Caco-2 (cell line): ENCODE results near the gene RAB20. TPM values are rescaled to one million over a fixed set of nuclear protein-coding genes. Genes with fewer than 3 reads are reported as not detected.

Experiments used
- BruUV-seq: library from RNA; stranded (reverse); fragments of 400-500 nt; replicated peaks from 2 replicates; lab custom pipeline; 2021; lab: Mats Ljungman, UMichigan
- CTCF ChIA-PET: fragments of 300-600 bp; sonication (Branson Sonifier 250); formaldehyde crosslinking; loops from one replicate; lab custom pipeline; 2022; ENCODE audit warnings: antibody characterized with exemption; lab: Charles Lee
- POLR2A ChIA-PET: fragments of 300-600 bp; sonication (Branson Sonifier 250); formaldehyde crosslinking; loops from one replicate; lab custom pipeline; 2022; ENCODE audit warnings: antibody characterized with exemption; lab: Charles Lee
- DNase-seq, 2 experiments: peaks; one replicate each; pipeline versions ENCODE4 v3.0.0 to v3.0.0-alpha.2; 2020 to 2022
- H3K27me3 ChIP-seq: replicated peaks from 2 replicates; pipeline ENCODE4 v1.6.0; 2011; ENCODE audit warnings: low read length; ENCODE audit not compliant: control insufficient read depth, insufficient read depth
- H3K36me3 ChIP-seq: 2 replicates; pipeline ENCODE4 v1.5.1; 2011; ENCODE audit warnings: low read length; ENCODE audit not compliant: control insufficient read depth, insufficient read depth
- H3K4me1 ChIP-seq: fragments of 250-450 bp; sonication (Bioruptor Pico); 2 replicates; pipeline ENCODE4 v1.5.1; 2020; ENCODE audit warnings: mild to moderate bottlenecking
- H3K4me3 ChIP-seq: 2 replicates; pipeline ENCODE4 v1.5.1; 2011; ENCODE audit warnings: low read depth, mild to moderate bottlenecking, control low read depth, low read length
- H3K9me3 ChIP-seq: fragments of 250-450 bp; sonication (Bioruptor Pico); 2 replicates; pipeline ENCODE4 v1.5.1; 2020; ENCODE audit warnings: mild to moderate bottlenecking, moderate library complexity
- H3K27ac Mint-ChIP-seq: one replicate; pipeline ENCODE4 v1.8.0; 2022; ENCODE audit warnings: mixed read lengths; ENCODE audit not compliant: unreplicated experiment
- H3K27me3 Mint-ChIP-seq: one replicate; pipeline ENCODE4 v1.8.0; 2022; ENCODE audit warnings: mixed read lengths; ENCODE audit not compliant: insufficient read depth, unreplicated experiment
- H3K36me3 Mint-ChIP-seq: one replicate; pipeline ENCODE4 v1.8.0; 2022; ENCODE audit warnings: mild to moderate bottlenecking, mixed read lengths; ENCODE audit not compliant: insufficient read depth, unreplicated experiment
- H3K4me1 Mint-ChIP-seq: one replicate; pipeline ENCODE4 v1.8.0; 2022; ENCODE audit warnings: low read depth, mixed read lengths; ENCODE audit not compliant: unreplicated experiment
- H3K4me3 Mint-ChIP-seq: one replicate; pipeline ENCODE4 v1.8.0; 2022; ENCODE audit warnings: mild to moderate bottlenecking, moderate library complexity, mixed read lengths; ENCODE audit not compliant: unreplicated experiment
- H3K9me3 Mint-ChIP-seq: one replicate; pipeline ENCODE4 v1.8.0; 2022; ENCODE audit warnings: mixed read lengths; ENCODE audit not compliant: unreplicated experiment
- intact Hi-C: fragments of 100-400 bp; cut with micrococcal nuclease; formaldehyde crosslinking; loops from one replicate; pipeline ENCODE4 v1.10.0; 2022; ENCODE audit not compliant: unreplicated experiment
- total RNA-seq: library from RNA; stranded (reverse); gene quantifications from 2 replicates; pipeline ENCODE4 v1.2.3, GENCODE V29; 2022
- TF ChIP-seq, protein P1 (sequence below), 2 experiments: fragments of 200-600 bp in 1 of 2; IDR thresholded peaks; 1 replicate in 1 of 2; 2 replicates in 1 of 2; pipeline versions ENCODE4 v1.5.1 to v1.8.0; 2011 to 2022; ENCODE audit warnings: antibody characterized with exemption in 1 of 2, control low read depth in 1 of 2, inconsistent platforms in 1 of 2, low read depth in 1 of 2, low read length in 1 of 2, mild to moderate bottlenecking in 1 of 2, moderate library complexity in 1 of 2; ENCODE audit not compliant: insufficient read depth in 1 of 2, severe bottlenecking in 1 of 2, unreplicated experiment in 1 of 2

RAB20 gene
- total RNA-seq, 1 experiment from 2014 or later: 37.9 TPM

DNA sequence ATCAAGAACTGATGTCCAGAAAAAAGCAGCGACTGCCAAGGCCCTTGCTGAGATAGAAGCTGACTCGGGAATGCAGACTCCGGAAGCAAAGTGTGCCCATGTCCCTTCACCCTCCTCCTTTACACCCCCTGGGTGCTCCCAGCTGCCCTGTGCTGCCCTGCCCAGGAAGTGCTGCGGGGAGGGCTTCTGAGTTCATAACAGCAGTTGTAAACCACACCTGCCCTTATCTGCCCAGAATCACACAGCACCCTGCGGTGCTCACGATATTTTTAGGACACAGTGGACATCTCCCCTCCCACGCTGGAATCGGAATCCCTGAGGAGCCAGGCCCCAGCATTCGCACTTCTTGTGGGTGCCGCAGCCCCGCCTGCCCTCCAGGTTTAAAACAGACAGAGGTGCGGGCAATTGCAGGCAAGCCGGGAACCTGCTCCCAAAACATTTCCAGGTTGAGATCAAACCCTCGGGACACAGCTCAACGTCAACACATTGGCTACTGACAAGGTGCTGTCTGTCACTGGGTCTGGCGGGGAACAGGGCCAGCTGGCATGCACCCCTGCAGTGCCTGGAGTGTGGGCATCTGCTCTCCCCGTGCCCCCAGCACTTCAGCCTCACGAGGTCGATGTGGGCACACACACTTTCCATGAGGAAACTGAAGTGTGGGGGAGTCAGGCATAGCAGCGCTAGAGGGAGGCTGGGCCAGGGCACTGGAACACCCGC is 36.8 kb downstream of the RAB20 start:
- ChIA-PET CTCF (interaction anchor here (2.0 kb wide), 1 partner anchor 69 kb away, joined by 8 read pairs; no protein-coding TSS in a partner anchor), POLR2A (no interaction called here)
- peaks cover 40% of the 10 kb centered on the region for H3K4me1 ChIP-seq
- TF ChIP-seq, protein P1, sequence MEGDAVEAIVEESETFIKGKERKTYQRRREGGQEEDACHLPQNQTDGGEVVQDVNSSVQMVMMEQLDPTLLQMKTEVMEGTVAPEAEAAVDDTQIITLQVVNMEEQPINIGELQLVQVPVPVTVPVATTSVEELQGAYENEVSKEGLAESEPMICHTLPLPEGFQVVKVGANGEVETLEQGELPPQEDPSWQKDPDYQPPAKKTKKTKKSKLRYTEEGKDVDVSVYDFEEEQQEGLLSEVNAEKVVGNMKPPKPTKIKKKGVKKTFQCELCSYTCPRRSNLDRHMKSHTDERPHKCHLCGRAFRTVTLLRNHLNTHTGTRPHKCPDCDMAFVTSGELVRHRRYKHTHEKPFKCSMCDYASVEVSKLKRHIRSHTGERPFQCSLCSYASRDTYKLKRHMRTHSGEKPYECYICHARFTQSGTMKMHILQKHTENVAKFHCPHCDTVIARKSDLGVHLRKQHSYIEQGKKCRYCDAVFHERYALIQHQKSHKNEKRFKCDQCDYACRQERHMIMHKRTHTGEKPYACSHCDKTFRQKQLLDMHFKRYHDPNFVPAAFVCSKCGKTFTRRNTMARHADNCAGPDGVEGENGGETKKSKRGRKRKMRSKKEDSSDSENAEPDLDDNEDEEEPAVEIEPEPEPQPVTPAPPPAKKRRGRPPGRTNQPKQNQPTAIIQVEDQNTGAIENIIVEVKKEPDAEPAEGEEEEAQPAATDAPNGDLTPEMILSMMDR (IDR thresholded peaks at IDR 0.05; ENCODE audit: insufficient read depth in 1 of 2, low read depth in 1 of 2, low read length in 1 of 2, severe bottlenecking in 1 of 2, unreplicated experiment in 1 of 2): no peak
- Mint-ChIP-seq H3K27me3 (no peaks in the 10 kb centered on the region), H3K4me3 (no peak overlapping the region), H3K9me3 (no peaks in the 10 kb centered on the region), H3K4me1 (peaks cover 42% of the 10 kb centered on the region), H3K27ac (peak overlapping the region; percentile 59), H3K36me3 (peaks cover 37% of the 10 kb centered on the region)
- BruUV-seq: no TSS peak
- no peaks in the 10 kb centered on the region for H3K9me3 ChIP-seq
- no peaks in the 10 kb centered on the region for H3K27me3 ChIP-seq
- H3K4me3 ChIP-seq: no peak overlapping the region
- intact Hi-C loops: loop anchor here (5.0 kb wide), 1 partner anchor 38 kb away; the partner anchor contains the start of gene RAB20
- peaks cover 5% of the 10 kb centered on the region for H3K36me3 ChIP-seq
- no peak for DNase-seq

DNA sequence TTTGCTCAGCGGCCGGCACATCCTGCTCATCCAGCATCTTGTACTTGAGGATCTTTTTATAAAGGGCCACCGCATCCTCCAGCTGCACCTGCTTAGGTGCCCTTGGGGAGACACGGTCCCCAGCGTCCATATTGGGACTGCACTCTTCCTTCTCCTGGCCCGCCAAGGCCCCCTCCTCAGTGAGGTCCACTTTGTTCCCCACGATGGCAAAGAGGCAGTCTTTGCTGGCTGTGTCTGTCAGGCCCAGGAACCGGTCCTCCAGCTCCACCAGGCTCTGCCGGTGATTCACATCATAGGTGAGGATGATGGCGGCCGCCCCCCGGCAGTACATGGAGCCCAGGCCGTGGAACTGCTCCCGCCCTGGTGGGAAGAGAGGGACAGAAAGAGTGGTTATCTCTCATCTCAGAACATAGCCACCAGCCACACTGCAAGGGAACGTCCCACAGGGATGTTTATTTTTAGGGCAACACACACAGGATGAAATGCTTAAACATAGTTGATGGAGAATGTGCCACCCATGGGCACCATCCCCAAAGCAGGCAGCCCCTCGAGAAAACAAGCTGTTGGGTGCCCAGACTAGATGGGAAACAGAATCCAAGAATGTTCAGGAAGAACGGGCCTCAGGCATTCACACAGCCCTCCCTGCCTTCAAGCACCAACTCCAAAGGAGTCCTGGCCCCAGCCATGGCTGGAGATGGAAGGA is 37.5 kb downstream of the RAB20 start:
- Histone ChIP-seq H3K4me3 (no peak overlapping the region), H3K36me3 (peaks cover 7% of the 10 kb centered on the region), H3K4me1 (peaks cover 33% of the 10 kb centered on the region), H3K27me3 (no peaks in the 10 kb centered on the region), H3K9me3 (no peaks in the 10 kb centered on the region)
- ChIA-PET POLR2A (no interaction called here), CTCF (interaction anchor here (2.0 kb wide), 1 partner anchor 68 kb away, joined by 8 read pairs; no protein-coding TSS in a partner anchor)
- DNase-seq: no peak
- intact Hi-C loops: no loop called here
- no peaks in the 10 kb centered on the region for H3K9me3 Mint-ChIP-seq
- no peak overlapping the region for H3K4me3 Mint-ChIP-seq
- no TSS peak for BruUV-seq
- TF ChIP-seq, protein P1 (IDR thresholded peaks at IDR 0.05; ENCODE audit: insufficient read depth in 1 of 2, low read depth in 1 of 2, low read length in 1 of 2, severe bottlenecking in 1 of 2, unreplicated experiment in 1 of 2): no peak
- peaks cover 45% of the 10 kb centered on the region for H3K4me1 Mint-ChIP-seq
- no peak overlapping the region for H3K27ac Mint-ChIP-seq
- peaks cover 44% of the 10 kb centered on the region for H3K36me3 Mint-ChIP-seq
- H3K27me3 Mint-ChIP-seq: no peaks in the 10 kb centered on the region

DNA sequence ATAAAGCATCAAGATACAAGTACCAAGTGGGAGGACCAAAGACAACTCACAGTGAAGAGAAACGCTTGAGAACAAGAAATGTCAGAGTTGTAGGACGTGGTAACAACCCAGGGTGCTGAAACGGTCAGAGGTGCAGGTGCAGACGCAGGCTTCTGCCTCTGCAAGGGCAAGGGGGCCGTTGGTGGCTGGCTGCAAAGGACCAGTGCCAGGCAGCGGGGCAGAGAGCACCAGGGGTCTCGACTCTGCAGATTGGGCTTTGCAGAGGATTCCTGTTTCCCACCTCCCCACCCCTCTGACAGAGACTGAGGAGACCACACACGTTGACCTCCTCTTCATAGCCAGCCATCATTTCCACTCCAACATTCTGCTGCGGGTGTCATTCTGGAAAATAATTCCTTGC is 38.3 kb downstream of the RAB20 start:
- ChIA-PET POLR2A (no interaction called here), CTCF (no interaction called here)
- H3K36me3 ChIP-seq: peaks cover 8% of the 10 kb centered on the region
- Mint-ChIP-seq H3K9me3 (no peaks in the 10 kb centered on the region), H3K27me3 (no peaks in the 10 kb centered on the region), H3K27ac (no peak overlapping the region), H3K4me3 (no peak overlapping the region), H3K4me1 (peaks cover 37% of the 10 kb centered on the region), H3K36me3 (peaks cover 43% of the 10 kb centered on the region)
- no TSS peak for BruUV-seq
- intact Hi-C loops: no loop called here
- no peak overlapping the region for H3K4me3 ChIP-seq
- H3K27me3 ChIP-seq: no peaks in the 10 kb centered on the region
- TF ChIP-seq, protein P1 (IDR thresholded peaks at IDR 0.05; ENCODE audit: insufficient read depth in 1 of 2, low read depth in 1 of 2, low read length in 1 of 2, severe bottlenecking in 1 of 2, unreplicated experiment in 1 of 2): no peak
- DNase-seq: no peak
- no peaks in the 10 kb centered on the region for H3K9me3 ChIP-seq
- H3K4me1 ChIP-seq: peaks cover 32% of the 10 kb centered on the region
